H4 (cell line): ENCODE data around the gene SCAF1. TPM values are rescaled to one million over a fixed set of nuclear protein-coding genes. Genes with fewer than 3 reads are reported as not detected.

Source experiments
- DNase-seq: peaks from one replicate; pipeline ENCODE4 v3.0.0-alpha.2; 2015; ENCODE audit warnings: low spot score
- total RNA-seq: library from RNA; depleted of rRNA; stranded (reverse); fragments of >200 nt; shearing (Covaris generic); gene quantifications from 2 replicates; pipeline ENCODE4 v1.2.3, GENCODE V29; 2014

Gene SCAF1
- total RNA-seq, 1 experiment from 2014 or later: 13.9 TPM

GRCh38 chr19:49666120-49666444 lies 24.1 kb downstream of the SCAF1 start:
- no peak for DNase-seq

- DNase-seq: no peak
Observed at GRCh38 chr19:49667473-49667872, 25.5 kb downstream of the SCAF1 start.

- no peak for DNase-seq
Observed at GRCh38 chr19:49669516-49669915, 27.5 kb downstream of the SCAF1 start.

- DNase-seq: peak; percentile 60
Observed at GRCh38 chr19:49672131-49672919, 30.3 kb downstream of the SCAF1 start.

- peak; percentile 96 for DNase-seq
Observed at GRCh38 chr19:49676136-49676783, 34.3 kb downstream of the SCAF1 start.

GRCh38 chr19:49676784-49677230 lies 34.8 kb downstream of the SCAF1 start:
- peak; percentile 100 for DNase-seq

- no peak for DNase-seq
Observed at GRCh38 chr19:49677231-49677900, 35.4 kb downstream of the SCAF1 start, which contains the start of gene PRMT1. PRMT1 (plus strand) TSS chr19:49677271; CDS start chr19:49677281, 10 bp downstream.

- DNase-seq: peak; percentile 59
Observed at GRCh38 chr19:49677901-49678674, 36.1 kb downstream of the SCAF1 start.

GRCh38 chr19:49678985-49679770 lies 37.2 kb downstream of the SCAF1 start:
- no peak for DNase-seq

- DNase-seq: no peak
Observed at GRCh38 chr19:49679771-49680413, 37.9 kb downstream of the SCAF1 start.

- DNase-seq: peak; percentile 83
Observed at GRCh38 chr19:49680421-49681351, 38.7 kb downstream of the SCAF1 start.

- no peak for DNase-seq
Observed at GRCh38 chr19:49681830-49682229, 39.8 kb downstream of the SCAF1 start.

- DNase-seq: no peak
Observed at GRCh38 chr19:49682274-49682673, 40.3 kb downstream of the SCAF1 start.

GRCh38 chr19:49683814-49684250 lies 41.8 kb downstream of the SCAF1 start:
- DNase-seq: no peak

- no peak for DNase-seq
Observed at GRCh38 chr19:49684251-49684982, 42.4 kb downstream of the SCAF1 start.

- DNase-seq: no peak
Observed at GRCh38 chr19:49684983-49685553, 43.1 kb downstream of the SCAF1 start.

- no peak for DNase-seq
Observed at GRCh38 chr19:49685845-49686332, 43.9 kb downstream of the SCAF1 start.

- no peak for DNase-seq
Observed at GRCh38 chr19:49686503-49687088, 44.6 kb downstream of the SCAF1 start.
